SK-N-MC (cell line): Measurements from ENCODE around the gene ELMO1.

Experiments used
- DNase-seq: peaks from one replicate; pipeline ENCODE4 v3.0.0-alpha.2; 2011; ENCODE audit warnings: low read depth, low spot score
- H3K27ac ChIP-seq: fragments of 200-600 bp; sonication (generic); 2 replicates; pipeline ENCODE4 v1.5.1; 2016; ENCODE audit warnings: mixed run types
- H3K36me3 ChIP-seq: fragments of 200-600 bp; sonication (generic); 2 replicates; pipeline ENCODE4 v1.6.1; 2017; ENCODE audit warnings: antibody characterized with exemption, low read length, mixed read lengths; ENCODE audit not compliant: insufficient read depth
- H3K4me3 ChIP-seq: fragments of 200-600 bp; sonication (generic); 2 replicates; pipeline ENCODE4 v1.5.1; 2016
- H3K9ac ChIP-seq: fragments of 200-600 bp; sonication (generic); 2 replicates; pipeline ENCODE4 v1.8.0; 2017; ENCODE audit warnings: mixed run types, mixed read lengths; ENCODE audit not compliant: insufficient read length
- H3K9me3 ChIP-seq: fragments of 200-600 bp; sonication (generic); 2 replicates; pipeline ENCODE4 v1.6.1; 2017; ENCODE audit warnings: low read depth, mild to moderate bottlenecking, antibody characterized with exemption, low read length, moderate library complexity, mixed read lengths
- EZH2 ChIP-seq: fragments of 200-600 bp; sonication (generic); IDR thresholded peaks from one replicate; pipeline ENCODE4 v1.6.1; 2017; ENCODE audit warnings: antibody characterized with exemption
- FOXP2 ChIP-seq: optimal IDR thresholded peaks from 2 replicates; pipeline ENCODE3; 2011; ENCODE audit warnings: mild to moderate bottlenecking, moderate library complexity; ENCODE audit not compliant: insufficient read depth; ENCODE audit errors: extremely low read length, control extremely low read depth
- POLR2AphosphoS5 ChIP-seq: IDR thresholded peaks from 2 replicates; pipeline ENCODE4 v1.6.1; 2012; ENCODE audit warnings: mild to moderate bottlenecking, low read depth, low read length, borderline replicate concordance

The ELMO1 gene

GRCh38 chr7:36863901-36864701 is 584.6 kb downstream of the ELMO1 start:
- Histone ChIP-seq H3K27ac (no peak overlapping the region), H3K9ac (no peak overlapping the region), H3K36me3 (no peaks in the 10 kb centered on the region), H3K4me3 (no peak overlapping the region), H3K9me3 (no peaks in the 10 kb centered on the region)
- TF ChIP-seq EZH2 = no peak
- TF ChIP-seq FOXP2 = no peak
- TF ChIP-seq POLR2AphosphoS5 = no peak
- DNase-seq = no peak

GRCh38 chr7:36862771-36863261 is 585.8 kb downstream of the ELMO1 start:
- Histone ChIP-seq H3K9me3 (no peaks in the 10 kb centered on the region), H3K36me3 (no peaks in the 10 kb centered on the region), H3K9ac (no peak overlapping the region), H3K4me3 (no peak overlapping the region), H3K27ac (no peak overlapping the region)
- no peak for DNase-seq
- TF ChIP-seq EZH2 = no peak
- no peak for TF ChIP-seq POLR2AphosphoS5
- TF ChIP-seq FOXP2 = no peak

GRCh38 chr7:36861656-36862055 is 587.0 kb downstream of the ELMO1 start:
- Histone ChIP-seq H3K4me3 (no peak overlapping the region), H3K9me3 (no peaks in the 10 kb centered on the region), H3K27ac (no peak overlapping the region), H3K36me3 (no peaks in the 10 kb centered on the region), H3K9ac (no peak overlapping the region)
- DNase-seq = no peak
- no peak for TF ChIP-seq EZH2

- H3K9me3 ChIP-seq = no peaks in the 10 kb centered on the region
- no peak overlapping the region for H3K27ac ChIP-seq
- no peaks in the 10 kb centered on the region for H3K36me3 ChIP-seq
- H3K4me3 ChIP-seq = no peak overlapping the region
- DNase-seq = no peak
- TF ChIP-seq FOXP2 (no peak), POLR2AphosphoS5 (no peak), EZH2 (no peak)
- H3K9ac ChIP-seq = no peak overlapping the region
These were observed 588.0 kb downstream of the ELMO1 start for GRCh38 chr7:36860681-36861080.

GRCh38 chr7:36855330-36855729 is 593.3 kb downstream of the ELMO1 start:
- Histone ChIP-seq H3K36me3 (no peaks in the 10 kb centered on the region), H3K4me3 (no peak overlapping the region), H3K9ac (no peak overlapping the region), H3K9me3 (no peaks in the 10 kb centered on the region), H3K27ac (no peak overlapping the region)
- no peak for TF ChIP-seq POLR2AphosphoS5
- TF ChIP-seq EZH2 = no peak
- no peak for TF ChIP-seq FOXP2
- DNase-seq = no peak

GRCh38 chr7:36854652-36855051 is 594.0 kb downstream of the ELMO1 start:
- H3K4me3 ChIP-seq = no peak overlapping the region
- H3K9ac ChIP-seq = no peak overlapping the region
- H3K27ac ChIP-seq = no peak overlapping the region
- TF ChIP-seq FOXP2 (no peak), POLR2AphosphoS5 (no peak), EZH2 (no peak)
- no peaks in the 10 kb centered on the region for H3K36me3 ChIP-seq
- no peak for DNase-seq
- no peaks in the 10 kb centered on the region for H3K9me3 ChIP-seq

GRCh38 chr7:36852931-36853330 is 595.7 kb downstream of the ELMO1 start:
- Histone ChIP-seq H3K9ac (no peak overlapping the region), H3K27ac (no peak overlapping the region), H3K4me3 (no peak overlapping the region), H3K9me3 (no peaks in the 10 kb centered on the region), H3K36me3 (no peaks in the 10 kb centered on the region)
- no peak for DNase-seq
- no peak for TF ChIP-seq FOXP2
- no peak for TF ChIP-seq EZH2
- no peak for TF ChIP-seq POLR2AphosphoS5

- H3K4me3 ChIP-seq = no peak overlapping the region
- H3K27ac ChIP-seq = no peak overlapping the region
- DNase-seq = no peak
- no peaks in the 10 kb centered on the region for H3K36me3 ChIP-seq
- no peak overlapping the region for H3K9ac ChIP-seq
- TF ChIP-seq EZH2 = no peak
- no peak for TF ChIP-seq FOXP2
- no peak for TF ChIP-seq POLR2AphosphoS5
- no peaks in the 10 kb centered on the region for H3K9me3 ChIP-seq
These were observed 596.6 kb downstream of the ELMO1 start for GRCh38 chr7:36852017-36852416.

- no peak overlapping the region for H3K27ac ChIP-seq
- H3K9me3 ChIP-seq = no peaks in the 10 kb centered on the region
- no peak overlapping the region for H3K4me3 ChIP-seq
- TF ChIP-seq POLR2AphosphoS5 (no peak), EZH2 (no peak)
- no peak for DNase-seq
- H3K36me3 ChIP-seq = no peaks in the 10 kb centered on the region
- no peak overlapping the region for H3K9ac ChIP-seq
These were observed 597.3 kb downstream of the ELMO1 start for GRCh38 chr7:36851382-36851781.
